IPS-18c (cell line): ENCODE measurements around the gene ARID3B.
"Not testable (repeated sequence)": the region's sequence is repeated elsewhere in the genome, so short reads cannot be mapped to it uniquely, and the experiment has no call there.

Experiments
- H3K4me3 ChIP-seq: 2 replicates; pipeline ENCODE4 v1.7.0; 2013; ENCODE audit warnings: low read depth, mild to moderate bottlenecking, low read length, moderate library complexity; ENCODE audit not compliant: insufficient read depth
- H3K9me3 ChIP-seq: one replicate; pipeline ENCODE4 v1.6.1; 2013; ENCODE audit warnings: mild to moderate bottlenecking, low read length, moderate library complexity; ENCODE audit not compliant: control insufficient read depth, insufficient read depth

Gene ARID3B

DNA sequence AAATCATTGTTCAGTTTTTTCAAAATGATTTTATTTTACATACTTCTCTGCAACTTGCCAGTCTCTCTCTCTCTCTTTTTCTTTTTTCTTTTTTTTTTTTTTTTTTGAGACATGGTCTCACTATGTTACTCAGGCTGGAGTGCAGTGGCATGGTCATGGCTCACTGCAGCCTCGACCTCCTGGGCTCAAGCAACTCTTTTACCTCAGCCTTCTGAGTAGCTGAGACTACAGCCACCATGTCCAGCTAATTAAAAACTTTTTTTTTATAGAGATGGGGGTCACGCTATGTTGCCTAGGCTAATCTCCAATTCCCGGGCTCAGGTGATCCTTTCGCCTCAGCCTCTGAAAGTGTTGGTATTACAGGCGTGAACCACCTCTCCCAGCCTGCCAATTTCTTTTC lies 12.1 kb upstream of the ARID3B start:
- Histone ChIP-seq H3K9me3 (no peaks in the 10 kb centered on the region), H3K4me3 (no peak overlapping the region)

DNA sequence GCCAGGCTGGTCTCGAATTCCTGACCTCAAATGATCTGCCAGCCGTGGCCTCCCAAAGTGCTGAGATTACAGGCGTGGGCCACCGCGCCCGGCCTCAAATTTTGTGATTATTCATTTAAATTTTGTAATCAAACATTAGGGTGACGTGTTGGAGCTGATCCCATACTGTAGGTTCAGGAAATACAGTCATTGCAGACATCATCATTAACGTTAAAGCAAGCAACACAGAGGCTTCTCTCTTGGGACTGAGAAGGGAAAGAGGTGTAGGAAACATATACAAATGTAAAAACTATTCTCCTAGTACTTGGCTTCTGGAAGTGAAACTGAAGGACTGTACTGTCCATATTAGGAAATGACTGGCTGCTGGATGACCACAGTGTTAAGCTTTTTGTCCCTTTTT lies 11.1 kb upstream of the ARID3B start:
- no peaks in the 10 kb centered on the region for H3K9me3 ChIP-seq
- no peak overlapping the region for H3K4me3 ChIP-seq

DNA sequence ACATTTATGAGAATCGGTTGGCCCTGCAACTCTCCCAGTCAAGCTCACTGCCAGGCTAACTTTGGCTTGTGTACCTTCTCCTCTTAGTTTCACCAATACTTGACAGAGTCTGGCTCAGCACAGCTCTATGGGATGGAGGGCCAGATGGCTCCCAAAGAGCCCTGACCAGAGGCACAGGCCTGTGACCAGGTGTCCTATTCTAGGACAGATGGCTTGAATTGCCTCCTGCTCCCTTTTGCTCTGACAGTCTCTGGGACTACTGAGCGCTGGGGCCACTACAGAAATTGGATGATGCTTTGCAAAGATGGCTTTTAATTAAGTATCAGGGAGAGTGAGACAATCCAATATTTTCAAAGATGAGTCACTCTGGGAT lies 10.3 kb upstream of the ARID3B start:
- Histone ChIP-seq H3K4me3 (no peak overlapping the region), H3K9me3 (no peaks in the 10 kb centered on the region)

DNA sequence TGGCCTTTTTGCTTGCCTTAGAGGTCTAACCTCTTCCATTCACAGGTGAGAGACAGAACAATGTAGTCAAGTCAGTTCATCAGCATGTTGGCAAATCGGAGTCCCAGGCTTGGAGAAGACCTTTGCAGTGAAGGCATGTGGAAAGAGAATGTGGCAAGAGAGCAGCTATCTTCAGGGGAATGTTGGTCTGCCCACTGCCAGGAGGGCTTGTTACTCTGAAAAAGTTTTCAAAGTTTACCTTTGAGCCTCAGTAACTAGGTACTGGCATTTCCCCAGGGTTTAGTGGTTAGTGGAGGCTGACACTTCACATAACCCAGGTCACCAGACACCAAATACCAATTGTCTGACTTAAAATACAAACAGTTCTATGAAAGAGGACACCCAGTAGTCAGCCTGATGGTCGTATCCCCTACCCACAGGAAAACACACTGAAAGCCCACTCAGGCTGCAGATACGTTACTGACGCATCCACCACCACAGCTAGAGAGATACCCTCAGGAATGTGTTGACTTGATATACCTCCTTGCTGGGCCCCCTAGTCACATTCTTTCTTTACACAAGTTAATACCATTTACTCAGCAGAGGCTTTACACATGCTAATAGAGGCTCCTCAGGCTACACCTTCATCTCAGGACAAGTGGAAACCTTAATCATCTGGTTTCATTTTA lies 9.7 kb upstream of the ARID3B start:
- Histone ChIP-seq H3K4me3 (0 out of 2 replicates have a peak overlapping the region, but pooled peaks have one; percentile 2), H3K9me3 (no peaks in the 10 kb centered on the region)

DNA sequence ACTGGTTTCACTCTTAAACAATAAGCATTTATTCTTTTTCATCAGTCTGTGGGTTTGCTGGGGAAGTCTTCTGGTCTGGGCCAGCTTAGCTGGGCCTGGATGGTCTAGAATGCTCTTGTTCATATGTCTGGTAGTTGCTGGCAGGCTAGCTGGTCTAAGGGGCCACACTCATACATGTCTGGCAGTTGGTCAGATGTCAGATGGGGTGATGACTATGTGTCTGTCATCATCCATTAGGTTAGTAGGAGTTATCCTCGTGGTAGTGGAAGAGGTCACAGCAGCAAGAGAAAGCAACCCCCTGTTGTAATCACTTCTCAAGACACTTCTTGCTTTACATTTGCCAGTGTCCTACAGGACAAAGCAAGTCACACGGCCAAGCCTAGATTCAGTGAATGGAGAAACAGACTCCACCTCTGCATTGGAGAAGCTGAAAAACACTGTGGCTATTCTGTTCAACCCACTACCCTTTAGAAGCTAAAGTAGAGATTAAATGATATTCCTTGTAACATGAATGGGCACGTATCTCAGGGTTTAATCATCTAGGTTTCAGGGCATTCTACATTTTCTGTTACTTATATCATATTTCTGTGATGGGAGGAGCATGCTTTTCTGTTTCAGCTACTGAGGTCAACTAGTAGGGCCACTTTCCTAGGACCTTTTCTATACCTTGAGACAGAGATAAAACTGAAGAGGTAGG lies 5.5 kb upstream of the ARID3B start:
- no peak overlapping the region for H3K4me3 ChIP-seq

DNA sequence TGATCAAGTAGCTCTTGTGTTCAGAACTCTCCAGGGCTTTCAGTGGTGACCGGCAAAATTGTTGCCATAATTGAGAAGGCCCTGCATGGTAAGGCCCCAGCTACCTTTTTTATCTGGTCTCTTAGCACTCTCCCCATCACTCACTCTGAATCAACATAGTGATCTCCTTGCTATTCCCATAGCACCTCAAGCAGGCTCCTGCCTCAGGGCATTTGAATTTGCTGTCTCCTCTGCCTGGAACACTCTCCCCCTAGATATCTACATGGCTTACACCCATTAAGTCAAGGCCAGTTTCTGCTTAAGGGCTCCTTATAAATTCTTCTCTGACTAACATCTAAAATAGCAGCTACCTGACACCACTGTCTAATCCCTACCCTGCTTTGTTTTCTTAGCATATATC lies 3.3 kb upstream of the ARID3B start:
- Histone ChIP-seq H3K4me3 (no peak overlapping the region), H3K9me3 (no peaks in the 10 kb centered on the region)

More for the DNA sequence above, 5.5 kb upstream of the ARID3B start:
- no peaks in the 10 kb centered on the region for H3K9me3 ChIP-seq

DNA sequence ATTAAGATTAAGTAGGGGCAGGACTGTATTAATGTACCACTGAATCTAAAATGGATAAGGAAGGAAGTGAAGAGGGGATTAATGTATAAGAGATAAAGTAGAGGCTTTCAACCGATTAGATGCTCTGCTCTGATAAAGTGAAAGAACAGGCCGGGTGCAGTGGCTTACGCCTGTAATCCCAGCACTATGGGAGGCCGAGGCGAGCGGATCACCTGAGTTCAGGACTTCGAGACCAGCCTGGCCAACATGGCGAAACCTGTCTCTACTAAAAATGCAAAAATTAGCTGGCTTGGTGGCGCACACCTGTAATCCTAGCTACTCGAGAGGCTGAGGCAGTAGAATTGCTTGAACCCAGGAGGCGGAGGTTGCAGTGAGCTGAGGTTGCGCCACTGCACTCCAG lies 1.5 kb upstream of the ARID3B start:
- H3K9me3 ChIP-seq, H3K4me3 ChIP-seq: not testable (repeated sequence)

DNA sequence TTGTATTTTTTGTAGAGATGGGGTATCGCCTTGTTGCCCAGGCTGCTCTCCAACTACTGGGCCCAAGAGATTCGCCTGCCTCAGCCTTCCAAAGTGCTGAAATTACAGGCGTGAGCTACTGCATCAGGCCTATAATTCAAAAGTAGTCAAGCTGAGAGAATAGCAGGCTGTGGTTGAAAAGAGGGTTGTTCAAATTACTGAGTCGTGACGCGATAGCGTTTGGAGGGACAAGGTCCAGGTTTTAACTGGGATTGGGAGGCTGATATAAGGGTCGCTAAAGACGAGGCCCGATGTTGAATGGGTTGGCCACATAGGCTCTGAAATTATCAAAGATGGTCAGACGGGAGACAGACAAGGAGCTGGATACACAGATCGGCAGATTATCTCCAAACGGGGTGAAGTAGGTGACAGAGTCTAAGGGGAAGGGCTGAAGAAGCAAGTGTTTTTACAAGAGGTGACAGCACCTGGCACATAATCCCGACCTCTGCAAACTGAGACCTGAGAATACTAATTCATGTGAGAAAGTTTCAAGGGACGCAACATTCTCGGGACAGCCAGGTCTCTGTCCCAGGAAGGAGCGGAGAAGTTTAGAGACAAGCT lies 759 bp upstream of the ARID3B start:
- Histone ChIP-seq H3K4me3 (peak overlapping the region; percentile 94), H3K9me3 (no peaks in the 10 kb centered on the region)

DNA sequence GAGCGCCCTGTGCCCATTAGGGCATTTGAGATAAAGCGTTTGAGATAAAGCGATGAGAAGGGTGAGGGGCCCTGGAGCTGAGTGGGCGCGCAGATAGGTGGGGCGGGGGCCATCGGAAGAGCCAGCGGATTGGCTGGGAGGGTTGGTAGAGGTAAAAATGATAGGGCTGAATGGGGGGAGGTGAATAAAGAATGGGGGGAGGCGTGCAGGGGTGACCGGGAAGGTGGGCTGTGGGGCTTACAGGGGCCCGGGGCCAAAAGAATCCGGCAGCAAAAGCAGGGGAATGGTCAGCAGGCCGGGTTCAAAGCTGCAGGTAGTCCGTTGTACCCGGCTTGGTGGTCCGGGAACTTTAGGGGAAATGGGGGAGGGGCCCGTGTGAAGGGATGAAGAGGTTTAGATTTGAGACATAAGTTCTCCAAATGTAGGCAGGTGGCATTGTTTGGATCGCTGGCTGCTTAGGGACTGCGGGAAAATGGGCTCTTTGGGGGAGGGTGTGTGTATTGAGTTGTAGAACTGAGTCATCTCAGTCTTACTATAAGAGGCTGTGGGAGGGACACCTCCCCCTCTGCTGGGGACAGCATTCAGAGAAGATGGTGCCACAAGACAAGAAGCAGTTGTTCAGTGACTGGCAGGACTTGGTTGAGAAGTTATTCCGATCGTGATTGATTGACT lies 610 bp downstream of the ARID3B start:
- H3K9me3 ChIP-seq = no peaks in the 10 kb centered on the region
- peak overlapping the region; percentile 99 for H3K4me3 ChIP-seq

DNA sequence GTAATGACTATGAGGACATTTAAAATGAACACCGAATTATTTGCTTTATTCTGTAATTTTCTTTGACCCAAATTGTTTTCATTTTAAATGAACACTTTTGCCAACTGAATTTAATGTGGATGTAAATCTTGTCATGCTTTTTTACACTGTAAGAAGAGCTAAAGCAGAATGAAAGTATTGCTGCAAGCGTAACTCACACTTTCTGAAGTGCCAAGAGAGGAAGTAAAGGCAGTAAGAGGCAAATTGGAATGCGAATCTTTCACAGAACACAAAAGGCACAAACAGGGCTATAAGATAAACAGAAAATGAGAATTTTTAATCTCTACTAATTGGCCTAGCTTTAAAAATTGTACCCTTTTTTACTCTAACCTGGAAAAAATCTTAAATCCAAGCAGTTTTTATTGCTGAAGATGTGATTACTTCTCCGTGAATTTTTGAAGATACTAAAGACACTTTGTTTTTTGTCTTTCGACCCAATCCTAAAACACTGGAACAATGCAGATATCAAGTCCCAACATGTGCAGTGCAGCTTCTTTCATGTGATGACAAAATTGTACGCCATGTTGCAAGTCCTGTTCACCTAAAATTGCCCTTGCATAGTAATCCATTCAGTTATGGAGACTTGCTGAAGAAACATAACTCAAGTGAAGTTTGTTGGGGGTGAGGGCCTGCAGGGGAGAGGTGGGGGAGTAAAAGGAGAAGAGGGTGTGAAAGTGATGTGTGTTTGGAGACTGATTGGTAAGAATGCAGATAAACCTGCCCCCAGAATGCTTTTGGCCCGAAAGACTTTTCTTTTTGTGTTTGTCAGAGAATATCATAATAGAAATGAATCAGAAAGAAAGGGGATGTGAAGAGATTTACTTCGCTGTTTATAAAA lies 1.4 kb downstream of the ARID3B start:
- Histone ChIP-seq H3K9me3 (no peaks in the 10 kb centered on the region), H3K4me3 (peak overlapping the region; percentile 99)

DNA sequence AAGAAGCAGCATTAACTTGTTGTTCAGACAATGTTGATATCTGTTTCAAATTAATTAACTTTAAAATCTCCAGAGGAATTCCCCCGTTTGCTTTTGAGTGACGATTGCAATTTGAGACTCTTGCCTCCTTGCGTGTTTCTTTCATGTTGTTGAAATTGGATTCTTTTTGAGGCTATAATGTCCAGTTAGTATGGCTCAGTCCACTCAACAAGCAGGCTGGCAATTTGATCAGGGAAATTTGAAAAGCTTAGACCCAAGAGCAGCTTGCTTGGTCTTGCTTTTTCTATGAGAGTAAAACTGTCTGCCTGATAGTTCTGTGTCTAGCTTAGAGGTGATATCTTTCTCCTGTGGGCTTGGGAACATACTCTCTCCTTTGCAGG lies 2.0 kb downstream of the ARID3B start:
- no peaks in the 10 kb centered on the region for H3K9me3 ChIP-seq
- H3K4me3 ChIP-seq = peak overlapping the region; percentile 38

DNA sequence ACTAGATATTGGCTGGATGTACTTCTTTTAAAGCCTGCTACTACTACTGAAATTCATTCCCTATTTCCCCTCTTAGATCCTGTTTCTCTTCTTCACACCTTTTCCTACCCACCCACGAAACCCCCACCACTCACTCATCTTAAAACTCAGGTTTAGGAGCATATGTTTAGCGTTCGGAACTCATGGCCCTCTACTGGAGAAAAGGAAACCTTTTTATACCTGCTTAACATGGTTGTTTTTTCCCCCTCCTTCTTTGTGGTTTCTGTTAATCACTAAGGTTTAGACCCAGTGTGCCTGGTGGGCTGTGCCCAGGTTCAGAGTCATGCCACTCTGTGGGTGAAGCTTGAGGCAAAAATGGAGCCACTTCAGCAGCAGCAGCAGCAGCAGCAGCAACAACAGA lies 2.6 kb downstream of the ARID3B start:
- Histone ChIP-seq H3K4me3 (no peak overlapping the region; the same call in 1 of the 2 replicates), H3K9me3 (no peaks in the 10 kb centered on the region)

DNA sequence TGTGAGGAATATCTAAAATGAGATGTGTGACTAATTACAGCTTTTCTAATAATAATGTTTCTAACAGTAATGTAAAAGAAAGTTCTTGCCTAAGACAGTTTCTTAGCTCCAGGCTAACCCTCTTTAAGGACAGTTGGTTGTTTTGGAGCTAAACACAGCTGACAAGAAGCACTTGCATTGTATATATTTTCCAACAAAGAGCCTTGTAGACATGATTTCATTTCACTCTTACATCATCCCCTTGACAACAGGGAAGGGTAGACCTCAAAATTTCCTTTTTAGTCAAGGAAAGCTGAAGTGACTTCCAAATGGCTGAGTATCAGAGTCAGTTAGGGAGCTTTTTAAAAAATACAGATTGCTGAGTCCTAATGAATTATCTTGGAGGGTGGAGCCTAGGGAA lies 4.1 kb downstream of the ARID3B start:
- no peak overlapping the region for H3K4me3 ChIP-seq
- no peaks in the 10 kb centered on the region for H3K9me3 ChIP-seq

DNA sequence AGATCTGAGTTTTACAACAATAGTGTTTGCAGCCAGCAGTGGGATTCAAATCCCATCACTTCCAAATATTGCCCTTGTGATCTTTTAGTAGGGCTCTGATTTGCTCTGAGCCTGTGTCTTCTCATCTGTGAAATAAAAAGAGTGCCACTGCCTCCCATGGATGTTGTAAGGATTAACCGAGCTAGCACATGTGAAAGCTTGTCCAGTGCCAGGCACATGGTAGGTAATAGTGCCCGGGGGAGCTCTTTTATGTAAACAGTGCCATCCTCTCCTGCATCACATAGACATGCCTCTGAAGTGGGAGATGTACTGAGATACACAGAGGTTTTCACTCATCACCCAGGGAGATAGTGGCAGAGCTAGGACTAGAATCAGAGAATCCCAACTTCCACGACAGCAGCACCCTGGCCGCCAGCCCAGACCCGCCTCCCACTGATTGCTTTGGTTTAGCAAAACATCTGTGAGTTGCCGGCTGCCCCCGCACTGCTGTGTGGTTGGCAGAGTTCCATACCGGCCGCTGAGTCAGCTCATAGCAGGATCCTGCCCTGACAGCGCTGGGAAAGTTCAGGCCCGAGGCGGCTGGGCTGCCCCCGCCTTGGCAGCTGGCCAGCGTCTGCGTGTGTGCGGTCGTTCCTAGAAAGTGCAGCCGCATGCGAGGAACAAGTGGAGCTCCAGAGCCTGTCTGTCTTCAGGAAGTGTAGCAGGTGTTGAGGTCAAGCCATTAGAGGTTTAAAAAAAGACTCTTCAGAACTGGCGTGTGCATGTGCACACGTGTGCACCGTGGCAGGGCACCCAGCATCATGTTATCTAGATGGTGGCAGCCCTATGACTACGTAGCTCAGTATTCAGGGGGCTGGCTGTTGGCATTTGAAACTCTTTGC lies 5.0 kb downstream of the ARID3B start:
- Histone ChIP-seq H3K4me3 (no peak overlapping the region), H3K9me3 (no peaks in the 10 kb centered on the region)

DNA sequence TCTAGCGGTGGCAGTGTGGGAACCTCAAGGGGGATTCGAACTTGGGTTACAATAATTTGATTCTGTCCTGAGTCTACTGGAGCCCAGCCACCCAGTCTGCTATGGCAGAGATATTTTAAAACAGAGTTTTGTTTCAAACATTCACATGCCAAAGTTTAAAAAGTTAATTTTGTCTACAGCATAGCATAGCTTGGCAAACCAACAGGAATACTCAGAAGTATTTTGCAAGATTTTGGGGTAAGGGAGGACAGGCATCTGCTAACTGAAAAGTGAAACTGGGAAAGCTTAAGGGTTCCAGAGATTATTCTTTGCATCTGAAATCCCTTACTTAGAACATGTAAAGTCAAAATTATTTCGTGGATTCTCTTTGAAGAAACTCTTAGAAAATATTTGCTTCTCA lies 6.6 kb downstream of the ARID3B start:
- H3K4me3 ChIP-seq = no peak overlapping the region
- no peaks in the 10 kb centered on the region for H3K9me3 ChIP-seq

DNA sequence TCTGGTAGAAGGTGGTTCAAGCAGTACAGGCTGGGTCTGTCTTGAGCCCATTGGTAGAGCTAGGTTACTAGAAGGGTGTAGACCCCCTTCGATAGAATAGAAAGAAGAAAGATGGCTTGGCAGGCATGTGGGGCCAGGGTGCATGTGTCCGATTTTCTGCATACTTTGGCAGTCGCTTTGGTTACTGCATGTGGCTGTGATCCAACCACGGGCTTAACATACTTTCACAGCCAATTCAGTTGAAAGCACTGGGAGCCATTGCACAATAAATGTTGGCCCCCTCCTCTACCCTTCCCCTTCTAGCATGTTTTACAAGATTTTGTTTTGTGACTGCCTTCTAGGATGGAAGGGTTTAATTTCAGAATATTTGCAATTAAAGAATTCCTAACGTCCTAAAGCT lies 7.2 kb downstream of the ARID3B start:
- no peak overlapping the region for H3K4me3 ChIP-seq
- no peaks in the 10 kb centered on the region for H3K9me3 ChIP-seq
